H7 (cell line): ENCODE data around the gene AHNAK2. TPM values are rescaled to one million over a fixed set of nuclear protein-coding genes. Genes with fewer than 3 reads are reported as not detected.

Experiments used
- DNase-seq: peaks from one replicate; pipeline ENCODE4 v3.0.0; 2012
- H3K27me3 ChIP-seq: 2 replicates; pipeline ENCODE4 v1.6.0; 2011; ENCODE audit warnings: mild to moderate bottlenecking, low read length; ENCODE audit not compliant: control insufficient read depth, insufficient read depth
- H3K36me3 ChIP-seq: replicated peaks from 2 replicates; pipeline ENCODE4 v1.5.1; 2011; ENCODE audit warnings: low read length; ENCODE audit not compliant: control insufficient read depth, insufficient read depth
- H3K4me3 ChIP-seq: 2 replicates; pipeline ENCODE4 v1.5.1; 2011; ENCODE audit warnings: low read depth, mild to moderate bottlenecking, control low read depth, low read length, moderate library complexity; ENCODE audit not compliant: insufficient read depth
- total RNA-seq: library from RNA; depleted of rRNA; stranded (reverse); fragments of >200 nt; shearing (Covaris generic); gene quantifications from 2 replicates; pipeline ENCODE4 v1.2.3, GENCODE V29; 2014

AHNAK2 gene
- total RNA-seq, 1 experiment from 2014 or later, result 2.0 TPM

- H3K36me3 ChIP-seq, result no peaks in the 10 kb centered on the region
- H3K27me3 ChIP-seq, result peaks cover 13% of the 10 kb centered on the region
- DNase-seq, result no peak
- no peak overlapping the region for H3K4me3 ChIP-seq
Observed at GRCh38 chr14:104984056-104984894, 6.1 kb upstream of the AHNAK2 start.

GRCh38 chr14:104983231-104983721 lies 5.1 kb upstream of the AHNAK2 start:
- no peak for DNase-seq
- Histone ChIP-seq H3K4me3 (no peak overlapping the region), H3K27me3 (peaks cover 21% of the 10 kb centered on the region), H3K36me3 (no peaks in the 10 kb centered on the region)

GRCh38 chr14:104982548-104983230 lies 4.5 kb upstream of the AHNAK2 start:
- Histone ChIP-seq H3K36me3 (no peaks in the 10 kb centered on the region), H3K27me3 (peaks cover 24% of the 10 kb centered on the region), H3K4me3 (no peak overlapping the region)
- DNase-seq, result no peak

- no peak overlapping the region for H3K4me3 ChIP-seq
- no peaks in the 10 kb centered on the region for H3K36me3 ChIP-seq
- no peak for DNase-seq
- H3K27me3 ChIP-seq, result peaks cover 31% of the 10 kb centered on the region
Observed at GRCh38 chr14:104981699-104982541, 3.7 kb upstream of the AHNAK2 start.

- Histone ChIP-seq H3K27me3 (peaks cover 35% of the 10 kb centered on the region), H3K4me3 (no peak overlapping the region), H3K36me3 (no peaks in the 10 kb centered on the region)
- no peak for DNase-seq
Observed at GRCh38 chr14:104980611-104981531, 2.7 kb upstream of the AHNAK2 start.

- H3K27me3 ChIP-seq, result peaks cover 35% of the 10 kb centered on the region
- H3K36me3 ChIP-seq, result no peaks in the 10 kb centered on the region
- DNase-seq, result no peak
- no peak overlapping the region for H3K4me3 ChIP-seq
Observed at GRCh38 chr14:104979758-104980610, 1.8 kb upstream of the AHNAK2 start.

- Histone ChIP-seq H3K4me3 (peak overlapping the region; percentile 32), H3K36me3 (no peaks in the 10 kb centered on the region), H3K27me3 (peaks cover 35% of the 10 kb centered on the region)
- no peak for DNase-seq
Observed at GRCh38 chr14:104978746-104979691, 845 bp upstream of the AHNAK2 start.

- Histone ChIP-seq H3K4me3 (peak overlapping the region; percentile 51), H3K27me3 (peaks cover 35% of the 10 kb centered on the region), H3K36me3 (no peaks in the 10 kb centered on the region)
- no peak for DNase-seq
Observed at GRCh38 chr14:104977008-104977680, 1.0 kb downstream of the AHNAK2 start.

- no peak overlapping the region for H3K4me3 ChIP-seq
- H3K27me3 ChIP-seq, result peaks cover 35% of the 10 kb centered on the region
- H3K36me3 ChIP-seq, result no peaks in the 10 kb centered on the region
- DNase-seq, result peak; percentile 91
Observed at GRCh38 chr14:104976198-104977007, 1.8 kb downstream of the AHNAK2 start.

- Histone ChIP-seq H3K27me3 (peaks cover 35% of the 10 kb centered on the region), H3K4me3 (no peak overlapping the region), H3K36me3 (no peaks in the 10 kb centered on the region)
- DNase-seq, result peak; percentile 81
Observed at GRCh38 chr14:104975481-104976197, 2.5 kb downstream of the AHNAK2 start.
